ENCODE results near the gene TMEM108.

DNA sequence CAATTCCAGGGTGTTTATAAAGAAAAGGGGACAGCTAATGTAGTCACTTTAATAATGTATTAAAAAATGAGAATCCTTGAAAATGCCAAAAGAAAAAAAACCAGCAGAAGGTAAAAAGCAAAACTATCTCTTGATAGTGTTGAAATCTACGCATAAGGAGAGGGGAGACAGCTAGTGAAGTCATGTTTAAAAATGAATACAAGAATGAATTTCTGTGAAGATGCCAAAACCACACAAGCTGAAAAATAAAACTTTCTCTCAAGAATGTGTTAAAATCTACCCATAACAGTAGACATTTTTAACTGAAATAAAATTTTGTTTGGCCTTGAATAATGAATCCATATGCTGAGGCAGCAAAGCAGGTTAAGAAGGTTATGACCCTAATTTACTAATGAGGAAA is 42.2 kb upstream of the TMEM108 start:
- TF ChIP-seq CTCF (IDR thresholded peaks at IDR 0.05; ENCODE audit: low read length) (no peak), EZH2 (IDR thresholded peaks at IDR 0.05; ENCODE audit: borderline replicate concordance, low read length) (no peak)

Data from OCI-LY1 (cell line).